WERI-Rb-1 (cell line): ENCODE results near the gene AATF.

Experiments
- DNase-seq: peaks from one replicate; pipeline ENCODE4 v3.0.0-alpha.2; 2020
- H3K27ac ChIP-seq: fragments of 250-450 bp; sonication (Bioruptor Pico); 2 replicates; pipeline ENCODE4 v1.5.1; 2020; ENCODE audit warnings: mild to moderate bottlenecking, moderate library complexity
- H3K27me3 ChIP-seq: fragments of 250-450 bp; sonication (Bioruptor Pico); 2 replicates; pipeline ENCODE4 v1.5.1; 2021; ENCODE audit warnings: mild to moderate bottlenecking, low read depth, moderate library complexity; ENCODE audit not compliant: insufficient read depth, severe bottlenecking
- H3K36me3 ChIP-seq: fragments of 250-450 bp; sonication (Bioruptor Pico); 2 replicates; pipeline ENCODE4 v1.5.1; 2020; ENCODE audit warnings: mild to moderate bottlenecking, moderate library complexity
- H3K4me3 ChIP-seq: 2 replicates; pipeline ENCODE4 v1.5.1; 2011; ENCODE audit warnings: low read depth, mild to moderate bottlenecking, control low read depth, low read length
- H3K9me3 ChIP-seq: fragments of 250-450 bp; sonication (Bioruptor Pico); 2 replicates; pipeline ENCODE4 v1.5.1; 2021; ENCODE audit warnings: mild to moderate bottlenecking, moderate library complexity; ENCODE audit not compliant: severe bottlenecking
- CTCF ChIP-seq: IDR thresholded peaks from 2 replicates; pipeline ENCODE4 v1.5.1; 2011; ENCODE audit warnings: low read depth, mild to moderate bottlenecking, control low read depth, inconsistent platforms, low read length

AATF gene

GRCh38 chr17:36941265-36942010 lies 7.3 kb upstream of the AATF start:
- no peak for TF ChIP-seq CTCF
- Histone ChIP-seq H3K4me3 (no peak overlapping the region), H3K27me3 (peaks cover 96% of the 10 kb centered on the region), H3K27ac (no peak overlapping the region), H3K36me3 (no peaks in the 10 kb centered on the region), H3K9me3 (peaks cover 9% of the 10 kb centered on the region)
- no peak for DNase-seq

GRCh38 chr17:36942019-36942599 lies 6.6 kb upstream of the AATF start:
- no peak for DNase-seq
- Histone ChIP-seq H3K27ac (no peak overlapping the region), H3K36me3 (no peaks in the 10 kb centered on the region), H3K9me3 (peaks cover 9% of the 10 kb centered on the region), H3K27me3 (peaks cover 95% of the 10 kb centered on the region), H3K4me3 (peak overlapping the region; percentile 20)
- TF ChIP-seq CTCF = no peak

GRCh38 chr17:36942631-36943125 lies 6.1 kb upstream of the AATF start:
- DNase-seq = no peak
- peak overlapping the region; percentile 20 for H3K4me3 ChIP-seq
- H3K27me3 ChIP-seq = peaks cover 89% of the 10 kb centered on the region
- peaks cover 9% of the 10 kb centered on the region for H3K9me3 ChIP-seq
- TF ChIP-seq CTCF = no peak
- H3K36me3 ChIP-seq = no peaks in the 10 kb centered on the region
- no peak overlapping the region for H3K27ac ChIP-seq

GRCh38 chr17:36943250-36944191 lies 5.2 kb upstream of the AATF start:
- no peak for TF ChIP-seq CTCF
- H3K36me3 ChIP-seq = no peaks in the 10 kb centered on the region
- H3K9me3 ChIP-seq = peaks cover 9% of the 10 kb centered on the region
- H3K27ac ChIP-seq = no peak overlapping the region
- no peak overlapping the region for H3K4me3 ChIP-seq
- peaks cover 81% of the 10 kb centered on the region for H3K27me3 ChIP-seq
- no peak for DNase-seq

- H3K27ac ChIP-seq = no peak overlapping the region
- no peak for TF ChIP-seq CTCF
- no peak for DNase-seq
- peaks cover 70% of the 10 kb centered on the region for H3K27me3 ChIP-seq
- H3K36me3 ChIP-seq = no peaks in the 10 kb centered on the region
- peaks cover 9% of the 10 kb centered on the region for H3K9me3 ChIP-seq
- no peak overlapping the region for H3K4me3 ChIP-seq
Measured at GRCh38 chr17:36944553-36944952, 4.2 kb upstream of the AATF start.
